Skeletal muscle tissue (tissue), 4 donors: Measurements from ENCODE around the gene NFATC1. TPM values are rescaled to one million over a fixed set of nuclear protein-coding genes. Genes with fewer than 3 reads are reported as not detected.

Experiments used
- H3K27ac ChIP-seq: one replicate; pipeline ENCODE4 v1.7.0; 2013; ENCODE audit warnings: mild to moderate bottlenecking, low read depth, low read length, inconsistent platforms
- H3K27me3 ChIP-seq, 3 donors: one replicate each; pipeline ENCODE4 v1.7.0; 2013; ENCODE audit warnings: low read length in 3 of 3; ENCODE audit not compliant: control insufficient read depth in 3 of 3, insufficient read depth in 3 of 3
- H3K36me3 ChIP-seq, 3 donors: one replicate each; pipeline ENCODE4 v1.7.0; 2013; ENCODE audit warnings: low read length in 3 of 3; ENCODE audit not compliant: control insufficient read depth in 3 of 3, insufficient read depth in 3 of 3
- H3K4me1 ChIP-seq, 3 donors: one replicate each; pipeline ENCODE4 v1.7.0; 2013; ENCODE audit warnings: low read length in 3 of 3, mild to moderate bottlenecking in 3 of 3; ENCODE audit not compliant: control insufficient read depth in 3 of 3, insufficient read depth in 3 of 3
- H3K4me3 ChIP-seq, 3 donors: one replicate each; pipeline ENCODE4 v1.7.0; 2013; ENCODE audit warnings: low read length in 3 of 3
- H3K9ac ChIP-seq, 3 donors: one replicate each; pipeline ENCODE4 v1.7.0; 2013; ENCODE audit warnings: low read length in 3 of 3, mild to moderate bottlenecking in 3 of 3, moderate library complexity in 2 of 3, low read depth in 1 of 3
- H3K9me3 ChIP-seq, 3 donors: one replicate each; pipeline ENCODE4 v1.7.0; 2013; ENCODE audit warnings: low read length in 3 of 3; ENCODE audit not compliant: control insufficient read depth in 3 of 3
- total RNA-seq: library from RNA; depleted of rRNA; stranded (reverse); fragments of >200 nt; gene quantifications from one replicate; pipeline ENCODE4 v1.2.3, GENCODE V29; 2014
- donor health status: Osteomylitis.

NFATC1 gene
- total RNA-seq, 1 donor from 2014 or later: 10.4 TPM

DNA sequence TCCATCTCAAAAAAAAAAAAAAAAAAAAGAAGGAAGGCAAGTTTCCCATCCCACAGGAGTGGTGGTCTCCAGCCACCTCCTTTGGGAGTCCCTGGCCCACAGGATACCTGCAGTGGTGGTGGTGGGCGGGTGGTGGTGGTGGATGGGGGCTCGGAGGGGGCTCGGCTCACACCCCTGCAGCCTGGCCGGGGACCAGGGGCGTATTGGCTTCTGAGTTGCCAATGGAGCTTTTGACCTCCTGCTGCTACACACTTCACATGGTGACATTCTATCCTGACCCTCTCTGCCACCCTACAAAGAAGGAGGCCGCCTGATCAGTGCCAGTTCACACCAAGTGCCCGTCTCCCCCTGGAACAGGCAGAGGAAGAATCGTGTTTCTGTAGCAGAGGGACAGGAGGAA, 119.6 kb downstream of the NFATC1 start:
- Histone ChIP-seq H3K27ac (no peak overlapping the region), H3K36me3 (peaks cover 5 to 10% (median 5%) of the 10 kb centered on the region in 3 donors), H3K4me1 (peaks cover 0 to 6% (median 2%) of the 10 kb centered on the region in 3 donors), H3K4me3 (no peak overlapping the region), H3K27me3 (no peaks in the 10 kb centered on the region), H3K9me3 (peaks cover 0 to 4% (median 0%) of the 10 kb centered on the region in 3 donors), H3K9ac (no peak overlapping the region)

- Histone ChIP-seq H3K4me3 (no peak overlapping the region), H3K36me3 (peaks cover 5 to 10% (median 5%) of the 10 kb centered on the region in 3 donors), H3K9me3 (peaks cover 0 to 4% (median 0%) of the 10 kb centered on the region in 3 donors), H3K9ac (no peak overlapping the region), H3K27me3 (no peaks in the 10 kb centered on the region), H3K27ac (no peak overlapping the region), H3K4me1 (peaks cover 0 to 6% (median 2%) of the 10 kb centered on the region in 3 donors)
Observed at GRCh38 chr18:79515944-79516351, 120.2 kb downstream of the NFATC1 start.

DNA sequence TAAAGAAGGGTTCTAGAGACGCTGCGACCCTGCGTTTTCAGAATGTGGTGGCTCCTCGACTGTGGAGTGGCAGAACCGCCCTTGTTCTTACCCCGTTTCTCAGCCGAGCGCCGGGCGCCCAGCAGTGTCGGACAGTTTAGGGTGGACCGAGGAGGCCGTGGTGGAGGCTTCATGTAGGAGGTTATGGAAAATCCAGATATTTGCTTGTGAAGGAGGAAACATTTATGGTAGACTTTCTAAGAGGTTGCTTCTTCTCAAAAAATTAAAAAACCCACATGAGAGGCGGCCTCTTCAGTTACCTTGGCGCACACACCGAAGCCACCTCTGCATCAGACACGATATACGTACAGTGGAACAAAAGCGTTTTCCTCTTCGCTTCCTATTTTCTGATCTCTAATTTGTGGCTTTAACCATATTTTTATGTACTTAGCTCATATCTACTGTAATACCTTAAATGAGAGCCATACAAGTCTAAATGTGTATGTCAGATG, 120.8 kb downstream of the NFATC1 start:
- Histone ChIP-seq H3K27me3 (no peaks in the 10 kb centered on the region), H3K36me3 (peaks cover 5 to 10% (median 5%) of the 10 kb centered on the region in 3 donors), H3K27ac (no peak overlapping the region), H3K4me1 (peaks cover 0 to 6% (median 2%) of the 10 kb centered on the region in 3 donors), H3K9ac (no peak overlapping the region), H3K4me3 (no peak overlapping the region), H3K9me3 (peaks cover 0 to 4% (median 0%) of the 10 kb centered on the region in 3 donors)

GRCh38 chr18:79517341-79517740, 121.6 kb downstream of the NFATC1 start:
- Histone ChIP-seq H3K9me3 (peaks cover 0 to 4% (median 0%) of the 10 kb centered on the region in 3 donors), H3K27me3 (no peaks in the 10 kb centered on the region), H3K4me3 (no peak overlapping the region), H3K27ac (no peak overlapping the region), H3K4me1 (peaks cover 0 to 6% (median 2%) of the 10 kb centered on the region in 3 donors), H3K36me3 (peaks cover 3 to 7% (median 5%) of the 10 kb centered on the region in 3 donors), H3K9ac (no peak overlapping the region)

GRCh38 chr18:79518028-79518682, 122.4 kb downstream of the NFATC1 start:
- Histone ChIP-seq H3K27ac (no peak overlapping the region), H3K36me3 (peaks cover 0 to 3% (median 0%) of the 10 kb centered on the region in 3 donors), H3K9me3 (peaks cover 0 to 4% (median 0%) of the 10 kb centered on the region in 3 donors), H3K9ac (no peak overlapping the region), H3K4me3 (no peak overlapping the region), H3K27me3 (no peaks in the 10 kb centered on the region), H3K4me1 (peaks cover 0 to 6% (median 2%) of the 10 kb centered on the region in 3 donors)

DNA sequence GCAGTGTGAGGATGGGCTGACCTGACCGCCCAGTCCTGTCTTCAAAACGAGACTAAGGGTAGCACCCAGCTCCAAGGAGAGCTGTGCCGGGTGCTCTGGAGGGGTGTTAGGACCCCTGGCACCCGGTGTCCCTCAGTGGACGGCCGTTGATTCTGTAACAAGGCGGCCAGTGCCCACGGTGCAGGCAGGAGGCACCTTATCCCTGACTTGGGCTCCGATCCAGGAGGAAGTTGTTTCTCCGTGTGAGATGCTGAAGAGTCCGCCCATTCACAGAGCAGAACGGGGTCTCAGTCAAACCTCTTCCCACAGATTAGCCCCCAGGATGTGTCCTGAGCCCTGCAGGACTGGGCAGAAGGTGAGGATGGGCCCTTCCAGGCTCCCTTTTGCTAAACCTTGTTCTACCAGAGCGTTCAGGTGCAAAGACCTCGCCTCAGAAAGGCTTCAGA, 123.0 kb downstream of the NFATC1 start:
- peaks cover 0 to 6% (median 2%) of the 10 kb centered on the region in 3 donors for H3K4me1 ChIP-seq
- H3K36me3 ChIP-seq: peaks cover 0 to 2% (median 0%) of the 10 kb centered on the region in 3 donors
- peaks cover 0 to 4% (median 0%) of the 10 kb centered on the region in 3 donors for H3K9me3 ChIP-seq
- H3K27me3 ChIP-seq: no peaks in the 10 kb centered on the region
- no peak overlapping the region for H3K27ac ChIP-seq
- no peak overlapping the region for H3K4me3 ChIP-seq
- H3K9ac ChIP-seq: no peak overlapping the region

DNA sequence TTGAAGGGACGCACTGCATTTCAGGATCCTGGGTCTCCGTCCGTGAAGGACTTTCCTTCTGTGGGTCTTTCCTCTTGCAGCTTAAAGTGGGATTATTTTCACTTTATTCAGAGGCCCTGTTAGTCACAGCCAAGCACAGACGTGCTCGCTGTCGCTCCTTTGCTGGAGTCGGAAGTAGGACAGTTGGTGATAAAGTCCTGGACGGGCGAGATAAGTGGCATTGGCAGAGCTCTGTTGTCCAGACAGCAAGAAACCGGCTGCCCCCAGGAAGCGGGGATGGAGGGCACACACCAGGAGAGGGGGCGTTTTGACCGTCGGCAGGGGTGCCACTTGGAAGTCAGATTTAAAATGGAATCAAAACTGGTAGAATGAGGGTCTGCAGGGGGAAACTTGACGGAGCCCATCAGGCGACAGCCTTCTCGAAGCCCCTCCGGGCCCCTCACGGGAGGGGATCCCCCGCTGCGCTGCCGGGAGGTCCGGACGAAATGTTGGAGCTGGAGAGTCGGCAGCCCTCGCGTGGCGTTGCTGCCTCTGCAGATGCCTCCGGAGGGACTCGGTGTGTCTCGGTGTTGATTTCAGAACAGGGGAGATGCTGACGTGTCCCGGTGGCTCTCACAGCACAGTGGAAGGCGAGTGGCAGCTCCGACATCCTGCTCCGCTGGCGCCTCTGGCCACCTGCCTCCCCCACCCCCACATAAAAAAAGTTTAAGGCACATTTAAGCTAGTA, 124.2 kb downstream of the NFATC1 start:
- H3K4me3 ChIP-seq: no peak overlapping the region
- no peak overlapping the region for H3K27ac ChIP-seq
- H3K9ac ChIP-seq: peak overlapping the region in 1 of 3 donors; percentile 25
- H3K27me3 ChIP-seq: no peaks in the 10 kb centered on the region
- H3K9me3 ChIP-seq: peaks cover 0 to 4% (median 0%) of the 10 kb centered on the region in 3 donors
- peaks cover 0 to 6% (median 2%) of the 10 kb centered on the region in 3 donors for H3K4me1 ChIP-seq
- H3K36me3 ChIP-seq: no peaks in the 10 kb centered on the region

- Histone ChIP-seq H3K4me1 (peaks cover 2 to 9% (median 5%) of the 10 kb centered on the region in 3 donors), H3K27ac (no peak overlapping the region), H3K27me3 (no peaks in the 10 kb centered on the region), H3K9me3 (peaks cover 0 to 4% (median 0%) of the 10 kb centered on the region in 3 donors), H3K9ac (peak overlapping the region in 1 of 3 donors; percentile 25), H3K4me3 (no peak overlapping the region), H3K36me3 (no peaks in the 10 kb centered on the region)
Observed at GRCh38 chr18:79520478-79521390, 125.0 kb downstream of the NFATC1 start.

GRCh38 chr18:79521416-79522205, 125.9 kb downstream of the NFATC1 start:
- H3K36me3 ChIP-seq: no peaks in the 10 kb centered on the region
- H3K27ac ChIP-seq: no peak overlapping the region
- H3K9ac ChIP-seq: no peak overlapping the region
- no peaks in the 10 kb centered on the region for H3K27me3 ChIP-seq
- peaks cover 0 to 4% (median 0%) of the 10 kb centered on the region in 3 donors for H3K9me3 ChIP-seq
- no peak overlapping the region for H3K4me3 ChIP-seq
- H3K4me1 ChIP-seq: peaks cover 9 to 15% (median 14%) of the 10 kb centered on the region in 3 donors
